IgD-negative memory B cell (primary cell): ENCODE measurements around the gene MYOD1. TPM values are rescaled to one million over a fixed set of nuclear protein-coding genes. Genes with fewer than 3 reads are reported as not detected.

Experiments used
- H3K27ac Mint-ChIP-seq, 3 donors: one replicate each; pipeline ENCODE4 v1.8.0; 2020 to 2022; ENCODE audit warnings: mild to moderate bottlenecking in 3 of 3, mixed read lengths in 3 of 3, moderate library complexity in 1 of 3
- H3K27me3 Mint-ChIP-seq: one replicate; pipeline ENCODE4 v1.8.0; 2021; ENCODE audit warnings: mixed read lengths
- H3K36me3 Mint-ChIP-seq: one replicate; pipeline ENCODE4 v1.8.0; 2020; ENCODE audit warnings: mild to moderate bottlenecking, mixed read lengths
- H3K4me1 Mint-ChIP-seq, 3 donors: one replicate each; pipeline ENCODE4 v1.8.0; 2020 to 2022; ENCODE audit warnings: mixed read lengths in 3 of 3, mild to moderate bottlenecking in 1 of 3
- H3K4me3 Mint-ChIP-seq, 4 donors: one replicate each; pipeline ENCODE4 v1.8.0; 2020 to 2022; ENCODE audit warnings: mild to moderate bottlenecking in 4 of 4, mixed read lengths in 4 of 4, moderate library complexity in 3 of 4
- H3K9me3 Mint-ChIP-seq, 3 donors: one replicate each; pipeline ENCODE4 v1.8.0; 2020 to 2021; ENCODE audit warnings: mixed read lengths in 3 of 3, mild to moderate bottlenecking in 1 of 3
- polyA plus RNA-seq: library from polyadenylated mRNA; unstranded; fragments of 300-500 nt; fragmentation: Illumina TruSeq; gene quantifications from one replicate; pipeline ENCODE4 v1.2.3, GENCODE V29; 2021

MYOD1 gene
- polyA plus RNA-seq, 1 donor from 2014 or later, result not detected

- Mint-ChIP-seq H3K27me3 (peaks cover 26% of the 10 kb centered on the region), H3K4me1 (peaks cover 0 to 2% (median 0%) of the 10 kb centered on the region in 3 donors), H3K27ac (no peak overlapping the region), H3K9me3 (no peaks in the 10 kb centered on the region), H3K4me3 (no peak overlapping the region), H3K36me3 (no peaks in the 10 kb centered on the region)
Observed at GRCh38 chr11:17695454-17696441, 23.6 kb upstream of the MYOD1 start.

GRCh38 chr11:17696741-17697140 lies 22.6 kb upstream of the MYOD1 start:
- no peaks in the 10 kb centered on the region for H3K9me3 Mint-ChIP-seq
- no peak overlapping the region for H3K27ac Mint-ChIP-seq
- peaks cover 0 to 2% (median 0%) of the 10 kb centered on the region in 3 donors for H3K4me1 Mint-ChIP-seq
- no peak overlapping the region for H3K4me3 Mint-ChIP-seq
- no peaks in the 10 kb centered on the region for H3K36me3 Mint-ChIP-seq
- H3K27me3 Mint-ChIP-seq, result peaks cover 26% of the 10 kb centered on the region

GRCh38 chr11:17697175-17697949 lies 22.0 kb upstream of the MYOD1 start:
- H3K27me3 Mint-ChIP-seq, result peaks cover 22% of the 10 kb centered on the region

GRCh38 chr11:17699147-17700114 lies 19.9 kb upstream of the MYOD1 start:
- H3K27ac Mint-ChIP-seq, result no peak overlapping the region

More at GRCh38 chr11:17697175-17697949, 22.0 kb upstream of the MYOD1 start:
- Mint-ChIP-seq H3K4me3 (no peak overlapping the region), H3K36me3 (no peaks in the 10 kb centered on the region), H3K4me1 (peaks cover 0 to 2% (median 0%) of the 10 kb centered on the region in 3 donors), H3K27ac (no peak overlapping the region), H3K9me3 (no peaks in the 10 kb centered on the region)

GRCh38 chr11:17700991-17701390 lies 18.4 kb upstream of the MYOD1 start:
- Mint-ChIP-seq H3K27ac (no peak overlapping the region), H3K36me3 (no peaks in the 10 kb centered on the region), H3K4me1 (no peaks in the 10 kb centered on the region), H3K9me3 (peaks cover 1 to 7% (median 2%) of the 10 kb centered on the region in 3 donors), H3K4me3 (no peak overlapping the region), H3K27me3 (peaks cover 10% of the 10 kb centered on the region)

More at GRCh38 chr11:17699147-17700114, 19.9 kb upstream of the MYOD1 start:
- Mint-ChIP-seq H3K36me3 (no peaks in the 10 kb centered on the region), H3K27me3 (peaks cover 19% of the 10 kb centered on the region), H3K4me1 (peaks cover 0 to 2% (median 0%) of the 10 kb centered on the region in 3 donors), H3K9me3 (peaks cover 0 to 7% (median 2%) of the 10 kb centered on the region in 3 donors), H3K4me3 (no peak overlapping the region)

GRCh38 chr11:17702876-17703275 lies 16.5 kb upstream of the MYOD1 start:
- H3K4me3 Mint-ChIP-seq, result no peak overlapping the region
- peaks cover 1 to 7% (median 2%) of the 10 kb centered on the region in 3 donors for H3K9me3 Mint-ChIP-seq
- no peaks in the 10 kb centered on the region for H3K36me3 Mint-ChIP-seq
- no peak overlapping the region for H3K27ac Mint-ChIP-seq
- H3K27me3 Mint-ChIP-seq, result no peaks in the 10 kb centered on the region
- no peaks in the 10 kb centered on the region for H3K4me1 Mint-ChIP-seq

GRCh38 chr11:17703951-17704350 lies 15.4 kb upstream of the MYOD1 start:
- Mint-ChIP-seq H3K27ac (no peak overlapping the region), H3K27me3 (peaks cover 2% of the 10 kb centered on the region), H3K4me1 (no peaks in the 10 kb centered on the region), H3K36me3 (no peaks in the 10 kb centered on the region), H3K9me3 (peaks cover 1 to 7% (median 2%) of the 10 kb centered on the region in 3 donors), H3K4me3 (no peak overlapping the region)

GRCh38 chr11:17707830-17708229 lies 11.5 kb upstream of the MYOD1 start:
- Mint-ChIP-seq H3K4me1 (no peaks in the 10 kb centered on the region), H3K4me3 (no peak overlapping the region), H3K9me3 (peaks cover 1 to 7% (median 2%) of the 10 kb centered on the region in 3 donors), H3K27me3 (peaks cover 4% of the 10 kb centered on the region), H3K27ac (peak overlapping the region in 1 of 3 donors; percentile 42), H3K36me3 (no peaks in the 10 kb centered on the region)

- Mint-ChIP-seq H3K4me1 (no peaks in the 10 kb centered on the region), H3K27me3 (peaks cover 9% of the 10 kb centered on the region), H3K27ac (no peak overlapping the region), H3K9me3 (no peaks in the 10 kb centered on the region), H3K4me3 (no peak overlapping the region), H3K36me3 (no peaks in the 10 kb centered on the region)
Observed at GRCh38 chr11:17711836-17712235, 7.5 kb upstream of the MYOD1 start.

GRCh38 chr11:17713851-17714250 lies 5.5 kb upstream of the MYOD1 start:
- H3K9me3 Mint-ChIP-seq, result peaks cover 0 to under 1% (median 0%) of the 10 kb centered on the region in 3 donors
- peaks cover 14% of the 10 kb centered on the region for H3K27me3 Mint-ChIP-seq
- H3K4me1 Mint-ChIP-seq, result no peaks in the 10 kb centered on the region
- no peak overlapping the region for H3K27ac Mint-ChIP-seq
- H3K4me3 Mint-ChIP-seq, result no peak overlapping the region
- no peaks in the 10 kb centered on the region for H3K36me3 Mint-ChIP-seq

- no peaks in the 10 kb centered on the region for H3K36me3 Mint-ChIP-seq
- peaks cover 14% of the 10 kb centered on the region for H3K27me3 Mint-ChIP-seq
- no peak overlapping the region for H3K4me3 Mint-ChIP-seq
- H3K27ac Mint-ChIP-seq, result no peak overlapping the region
- no peaks in the 10 kb centered on the region for H3K4me1 Mint-ChIP-seq
- H3K9me3 Mint-ChIP-seq, result peaks cover 0 to 2% (median 0%) of the 10 kb centered on the region in 3 donors
Observed at GRCh38 chr11:17714356-17714854, 5.0 kb upstream of the MYOD1 start.

- Mint-ChIP-seq H3K4me1 (no peaks in the 10 kb centered on the region), H3K9me3 (peaks cover 0 to 2% (median 0%) of the 10 kb centered on the region in 3 donors), H3K4me3 (no peak overlapping the region), H3K36me3 (no peaks in the 10 kb centered on the region), H3K27me3 (peaks cover 16% of the 10 kb centered on the region), H3K27ac (no peak overlapping the region)
Observed at GRCh38 chr11:17714870-17715269, 4.5 kb upstream of the MYOD1 start.

GRCh38 chr11:17716807-17717206 lies 2.6 kb upstream of the MYOD1 start:
- Mint-ChIP-seq H3K36me3 (no peaks in the 10 kb centered on the region), H3K9me3 (peaks cover 0 to 2% (median 0%) of the 10 kb centered on the region in 3 donors), H3K27ac (no peak overlapping the region), H3K4me3 (no peak overlapping the region), H3K4me1 (no peaks in the 10 kb centered on the region), H3K27me3 (peaks cover 23% of the 10 kb centered on the region)

GRCh38 chr11:17718015-17718414 lies 1.4 kb upstream of the MYOD1 start:
- H3K4me3 Mint-ChIP-seq, result no peak overlapping the region
- peaks cover 34% of the 10 kb centered on the region for H3K27me3 Mint-ChIP-seq
- peaks cover 0 to 2% (median 0%) of the 10 kb centered on the region in 3 donors for H3K9me3 Mint-ChIP-seq
- no peaks in the 10 kb centered on the region for H3K36me3 Mint-ChIP-seq
- no peaks in the 10 kb centered on the region for H3K4me1 Mint-ChIP-seq
- no peak overlapping the region for H3K27ac Mint-ChIP-seq
